Right cardiac atrium (tissue), 5 donors: ENCODE data around the gene SH3GL2. TPM values are rescaled to one million over a fixed set of nuclear protein-coding genes. Genes with fewer than 3 reads are reported as not detected.

ENCODE experiments used
- ATAC-seq, 2 donors: fragments of 200-7000 bp; cut with Tn5 transposase; one replicate each; pipeline versions ENCODE4 v1.8.0 to v1.9.1; 2020; ENCODE audit warnings: moderate library complexity in 2 of 2, mild to moderate bottlenecking in 1 of 2
- DNase-seq, 3 donors: peaks; one replicate each; pipeline ENCODE4 v3.0.0-alpha.2; 2020
- H3K27ac ChIP-seq: one replicate; pipeline ENCODE4 v1.5.1; 2013; ENCODE audit warnings: mild to moderate bottlenecking, low read length, control low read depth, moderate library complexity
- H3K27me3 ChIP-seq: one replicate; pipeline ENCODE4 v1.6.1; 2013; ENCODE audit not compliant: control insufficient read depth, insufficient read depth
- H3K4me1 ChIP-seq: one replicate; pipeline ENCODE4 v1.6.1; 2013; ENCODE audit warnings: low read length; ENCODE audit not compliant: control insufficient read depth, insufficient read depth
- H3K4me3 ChIP-seq: one replicate; pipeline ENCODE4 v1.5.1; 2013; ENCODE audit warnings: low read length, control low read depth
- H3K9me3 ChIP-seq: one replicate; pipeline ENCODE4 v1.6.1; 2013; ENCODE audit warnings: low read length; ENCODE audit not compliant: control insufficient read depth
- WGBS: extraction: QIAGEN DNeasy Blood & Tissue Kit; methylation state at CpG from one replicate; pipeline ENCODE4 v1.1.7; 2013; 5-methylcytosine and 5-hydroxymethylcytosine counted together
- intact Hi-C, 4 donors: fragments of 100-400 bp; cut with DNase I; formaldehyde crosslinking; loops; one replicate each; pipeline versions ENCODE4 v1.11.0 to v1.14.0; 2022 to 2023
- polyA plus RNA-seq: library from polyadenylated mRNA; stranded (reverse); fragments of 200-250 nt; gene quantifications from one replicate; pipeline ENCODE4 v1.2.3, GENCODE V29; 2013
- total RNA-seq, 4 donors: library from RNA; stranded (reverse); fragmentation: NEBNext Ultra II Directional; extraction: Animal tissue kit (Norgen Biotek cat#: 25700); gene quantifications; one replicate each; pipeline ENCODE4 v1.2.1, GENCODE V29; 2021
- donor health status: healthy with polysubstance abuse.
- donor health status: DM: no; HTN: yes; CAD: no.
- donor health status: DM: no; HTN: no; CAD: no.
- donor health status: DM: no; HTN: yes; CAD: no; lungs with severe emphysema.
- donor health status: DM: yes; HTN: yes; CAD: no.

The SH3GL2 gene
- total and polyA plus RNA-seq, 5 donors = 0.07 to 0.14 TPM; not detected in 3

DNA sequence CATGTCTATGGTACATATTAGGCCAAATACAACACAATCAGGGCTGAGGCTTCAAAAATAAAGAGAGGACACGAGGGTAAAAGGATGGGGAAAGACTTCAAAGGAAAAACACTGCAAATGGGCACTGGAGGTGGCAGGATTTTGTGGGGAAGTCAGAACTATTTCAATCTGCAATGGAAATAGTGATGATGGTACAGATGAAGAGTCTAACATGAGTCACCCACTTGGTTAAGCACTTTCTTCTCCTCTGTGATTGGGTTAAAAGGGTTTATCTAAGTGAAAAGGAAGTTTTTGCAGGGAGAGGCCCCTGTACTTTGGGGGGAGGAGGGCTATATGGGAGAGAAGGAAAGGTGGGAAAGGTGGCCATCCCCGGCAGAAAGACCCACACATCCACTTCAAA, 4.5 kb upstream of the SH3GL2 start:
- WGBS = 31% methylated on average over 2 of the region's 2 CpGs
- ATAC-seq (no peak), DNase-seq (no peak)
- H3K27me3 ChIP-seq = peaks cover 3% of the 10 kb centered on the region
- no peak overlapping the region for H3K4me3 ChIP-seq
- no peaks in the 10 kb centered on the region for H3K9me3 ChIP-seq
- intact Hi-C loops = no loop called here
- no peaks in the 10 kb centered on the region for H3K4me1 ChIP-seq
- H3K27ac ChIP-seq = no peak overlapping the region

DNA sequence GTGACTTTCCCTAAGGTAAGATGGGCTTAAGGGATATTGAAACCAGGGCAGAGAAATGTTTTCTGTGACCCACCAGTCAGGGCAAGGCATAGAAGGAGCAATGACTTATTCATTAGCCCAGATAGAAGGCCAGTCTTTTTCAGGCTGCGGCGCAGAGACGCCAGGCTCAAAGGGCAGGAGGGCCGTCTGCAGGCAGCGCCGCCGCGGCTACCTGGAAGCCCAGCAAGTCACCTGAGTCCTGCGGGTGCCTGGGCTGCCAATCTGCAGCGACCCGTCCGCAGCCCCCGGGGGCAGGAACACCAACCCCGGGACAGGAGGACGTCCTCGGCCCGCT, 322 bp upstream of the SH3GL2 start:
- ATAC-seq = no peak
- H3K27me3 ChIP-seq = peaks cover 3% of the 10 kb centered on the region
- WGBS = 2% methylated on average over 17 of the region's 17 CpGs
- no peaks in the 10 kb centered on the region for H3K9me3 ChIP-seq
- DNase-seq = no peak
- intact Hi-C loops = no loop called here
- H3K4me3 ChIP-seq = no peak overlapping the region
- H3K4me1 ChIP-seq = no peaks in the 10 kb centered on the region
- H3K27ac ChIP-seq = no peak overlapping the region

DNA sequence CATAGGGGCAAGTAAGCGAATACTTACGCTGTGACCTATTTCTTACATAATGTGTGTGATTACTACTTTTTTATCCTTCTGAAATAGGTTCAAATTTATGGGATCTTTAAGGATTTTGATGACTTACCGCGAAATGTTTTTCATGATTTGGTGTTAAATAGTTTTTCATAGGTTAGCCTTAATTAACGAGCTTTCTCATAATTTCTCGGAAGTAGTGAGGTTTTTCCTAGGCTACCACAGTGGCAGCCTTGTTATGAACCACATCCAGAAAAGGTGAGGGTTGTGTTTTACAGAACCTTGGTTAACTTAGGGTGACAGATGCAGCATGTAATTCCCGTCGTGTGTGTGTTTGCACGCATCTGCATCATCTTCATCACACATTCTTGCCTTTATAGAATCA, 1.3 kb downstream of the SH3GL2 start:
- Histone ChIP-seq H3K4me3 (no peak overlapping the region), H3K27me3 (peaks cover 3% of the 10 kb centered on the region), H3K9me3 (no peaks in the 10 kb centered on the region), H3K27ac (no peak overlapping the region), H3K4me1 (no peaks in the 10 kb centered on the region)
- 72% methylated on average over 9 of the region's 9 CpGs for WGBS
- DNase-seq (no peak), ATAC-seq (no peak)
- intact Hi-C loops = no loop called here

DNA sequence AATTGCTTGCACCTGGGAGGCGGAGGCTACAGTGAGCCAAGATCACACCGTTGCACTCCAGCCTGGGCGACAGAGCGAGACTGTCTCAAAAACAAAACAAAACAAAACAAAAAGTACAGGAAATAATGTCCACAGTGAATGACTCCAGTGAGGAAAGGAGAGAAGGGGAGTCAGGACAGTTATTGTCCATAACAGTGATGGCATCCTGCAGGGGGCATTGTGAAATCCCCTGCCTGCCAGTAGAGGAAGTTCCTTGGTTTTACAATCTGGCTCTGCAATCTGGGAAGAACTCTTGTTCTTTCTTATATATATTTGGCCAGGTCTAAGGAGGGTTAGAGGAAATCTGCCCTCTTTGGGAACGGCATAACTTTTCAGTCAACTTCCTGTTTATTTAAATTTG, 8.2 kb downstream of the SH3GL2 start:
- 79% methylated on average over 5 of the region's 5 CpGs for WGBS
- H3K4me3 ChIP-seq = no peak overlapping the region
- DNase-seq (no peak), ATAC-seq (no peak)
- no peak overlapping the region for H3K27ac ChIP-seq
- H3K4me1 ChIP-seq = no peaks in the 10 kb centered on the region
- H3K9me3 ChIP-seq = no peaks in the 10 kb centered on the region
- no peaks in the 10 kb centered on the region for H3K27me3 ChIP-seq
- intact Hi-C loops = no loop called here

DNA sequence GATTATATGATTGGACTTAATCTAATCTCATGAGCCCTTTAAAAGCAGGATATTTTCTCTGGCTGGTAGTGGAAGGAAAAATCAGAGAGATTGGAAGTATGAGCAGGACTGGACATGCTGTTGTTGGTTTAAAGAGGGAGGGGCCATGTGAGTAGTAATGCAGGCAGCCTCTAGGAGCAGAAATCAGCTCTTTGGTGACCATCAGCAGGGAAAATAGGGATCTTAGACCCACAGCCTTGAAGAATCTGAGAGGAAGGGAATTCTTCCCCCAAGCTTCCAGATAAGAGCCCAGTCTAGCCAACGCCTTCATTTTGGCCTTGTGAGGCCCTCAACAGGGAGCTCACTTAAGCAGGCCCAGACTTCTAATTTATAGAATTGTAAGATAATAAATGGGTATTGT, 9.5 kb downstream of the SH3GL2 start:
- ATAC-seq = no peak
- no peaks in the 10 kb centered on the region for H3K27me3 ChIP-seq
- H3K9me3 ChIP-seq = no peaks in the 10 kb centered on the region
- H3K4me3 ChIP-seq = no peak overlapping the region
- H3K4me1 ChIP-seq = no peaks in the 10 kb centered on the region
- intact Hi-C loops = no loop called here
- DNase-seq = no peak
- WGBS = 52% methylated on average over 1 of the region's 1 CpG
- H3K27ac ChIP-seq = no peak overlapping the region

DNA sequence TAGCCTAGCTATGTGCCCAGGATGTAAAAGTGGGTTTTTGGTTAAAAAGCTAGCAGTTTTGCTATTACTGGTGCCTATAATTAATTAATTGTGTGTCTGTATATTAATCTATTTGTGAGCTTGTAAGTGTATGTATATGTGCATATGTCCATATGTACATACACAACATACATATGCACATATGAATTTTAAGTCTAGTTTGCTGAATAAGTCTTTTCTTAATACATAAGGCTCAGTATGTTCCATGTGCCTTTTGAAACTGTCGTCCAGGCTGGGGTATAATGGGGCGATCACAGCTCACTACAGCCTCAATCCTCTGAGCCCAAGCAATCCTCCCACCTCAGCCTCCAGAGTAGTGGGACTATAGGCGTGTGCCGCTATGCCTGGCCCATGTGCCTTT, 10.1 kb downstream of the SH3GL2 start:
- no peak overlapping the region for H3K4me3 ChIP-seq
- ATAC-seq = no peak
- H3K27ac ChIP-seq = no peak overlapping the region
- H3K9me3 ChIP-seq = no peaks in the 10 kb centered on the region
- H3K4me1 ChIP-seq = no peaks in the 10 kb centered on the region
- H3K27me3 ChIP-seq = no peaks in the 10 kb centered on the region
- 92% methylated on average over 4 of the region's 4 CpGs for WGBS
- DNase-seq = no peak
- intact Hi-C loops = no loop called here

DNA sequence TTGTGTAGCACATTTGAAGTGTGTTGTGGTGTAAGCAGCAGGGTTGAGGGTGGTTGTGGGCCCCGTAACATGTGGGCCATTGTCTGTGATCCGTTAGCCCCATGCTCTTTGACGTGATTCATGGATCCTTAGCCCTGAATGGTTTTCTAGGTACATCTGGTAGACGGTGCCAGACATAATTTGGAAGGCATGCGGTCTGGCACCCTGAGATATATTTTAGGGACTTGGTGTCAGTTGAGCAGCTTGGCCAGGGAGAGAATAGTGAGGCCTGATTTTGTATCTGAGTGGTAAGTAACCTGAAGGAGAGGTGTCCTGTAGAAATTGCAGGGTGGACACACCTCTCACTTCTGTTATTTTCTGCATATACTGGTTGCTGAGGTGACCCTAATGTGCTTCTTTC, 10.9 kb downstream of the SH3GL2 start:
- WGBS = 87% methylated on average over 5 of the region's 5 CpGs
- H3K4me1 ChIP-seq = no peaks in the 10 kb centered on the region

DNA sequence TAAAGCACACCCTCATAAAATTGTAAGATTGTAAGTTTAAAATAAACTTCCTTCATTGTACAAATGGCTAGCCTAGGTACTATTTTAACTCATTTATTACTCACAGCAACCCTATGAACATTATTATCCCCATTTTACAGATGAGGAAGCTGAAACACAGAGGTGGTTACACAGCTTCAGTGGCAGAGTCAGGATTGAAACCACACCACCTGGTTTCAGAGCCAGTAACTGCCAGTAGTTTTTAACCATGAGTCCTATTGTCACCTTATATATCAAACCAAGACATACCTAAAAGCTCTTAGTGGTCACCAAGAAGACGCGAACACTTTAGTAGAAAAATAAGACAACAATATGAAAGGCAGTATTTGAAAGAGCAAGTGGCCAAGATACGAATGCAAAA, 16.1 kb downstream of the SH3GL2 start:
- WGBS = 85% methylated on average over 3 of the region's 3 CpGs
- Histone ChIP-seq H3K9me3 (no peaks in the 10 kb centered on the region), H3K27me3 (no peaks in the 10 kb centered on the region), H3K27ac (no peak overlapping the region), H3K4me1 (no peaks in the 10 kb centered on the region), H3K4me3 (no peak overlapping the region)
- intact Hi-C loops = no loop called here
- DNase-seq = no peak
- ATAC-seq = no peak

More for the DNA sequence above, 10.9 kb downstream of the SH3GL2 start:
- no peak for DNase-seq
- no peak overlapping the region for H3K27ac ChIP-seq
- no peak for ATAC-seq
- no peak overlapping the region for H3K4me3 ChIP-seq
- H3K9me3 ChIP-seq = no peaks in the 10 kb centered on the region
- H3K27me3 ChIP-seq = no peaks in the 10 kb centered on the region
- intact Hi-C loops = no loop called here

DNA sequence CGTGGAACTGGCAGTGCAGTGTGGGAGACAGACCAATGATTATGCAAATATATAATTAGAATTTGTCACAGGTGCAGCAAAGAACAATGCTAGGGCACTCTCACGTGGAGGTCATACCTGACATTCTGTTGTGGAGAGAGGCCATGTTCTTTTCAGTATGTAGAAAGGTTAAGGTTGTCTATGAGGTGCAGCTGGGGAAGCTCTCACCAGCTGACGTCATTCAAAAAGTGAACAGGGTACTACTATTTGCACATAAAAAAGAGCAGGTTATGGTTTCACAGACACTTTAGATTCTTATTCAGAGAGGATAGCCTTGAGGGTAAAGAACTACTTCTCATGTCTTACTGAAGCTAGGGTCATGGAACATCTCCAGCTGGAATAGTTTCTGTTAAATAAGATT, 19.1 kb downstream of the SH3GL2 start:
- intact Hi-C loops = no loop called here
- no peak for DNase-seq

DNA sequence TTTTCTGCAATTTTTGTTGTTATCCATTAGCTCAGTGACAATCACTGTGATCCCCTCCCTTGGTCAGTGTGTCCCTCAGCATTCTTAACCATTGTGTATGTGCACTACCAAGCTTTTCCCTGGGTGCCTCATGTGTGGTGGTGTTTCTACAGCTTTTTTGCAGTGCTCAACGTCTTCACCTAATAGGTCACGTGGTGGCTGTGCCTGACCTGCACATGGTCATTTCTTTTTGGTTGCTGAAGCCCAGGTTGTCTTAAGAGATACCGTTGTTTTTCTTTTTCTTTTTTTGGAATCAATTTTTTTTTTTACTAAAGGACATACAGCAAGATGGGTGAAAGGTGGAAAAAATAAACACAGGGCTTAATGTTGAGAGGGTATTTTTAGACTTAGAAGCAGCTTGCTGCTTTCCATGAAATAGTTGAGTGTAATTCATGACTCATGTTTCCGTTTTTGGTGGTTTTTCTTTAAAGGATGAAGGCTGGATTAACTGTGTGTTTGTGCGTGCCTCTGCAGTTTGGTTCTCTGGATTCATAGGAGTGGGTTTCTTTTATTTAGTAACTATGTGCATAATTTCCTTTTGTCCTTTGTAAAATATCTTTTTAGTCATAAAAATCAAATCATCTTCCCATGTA, 22.2 kb downstream of the SH3GL2 start:
- intact Hi-C loops = no loop called here
- Histone ChIP-seq H3K9me3 (no peaks in the 10 kb centered on the region), H3K4me3 (no peak overlapping the region), H3K4me1 (no peaks in the 10 kb centered on the region), H3K27ac (no peak overlapping the region), H3K27me3 (no peaks in the 10 kb centered on the region)
- WGBS = 64% methylated on average over 5 of the region's 5 CpGs
- no peak for DNase-seq
- ATAC-seq = no peak

More for the DNA sequence above, 19.1 kb downstream of the SH3GL2 start:
- no peaks in the 10 kb centered on the region for H3K27me3 ChIP-seq
- no peak overlapping the region for H3K27ac ChIP-seq
- H3K9me3 ChIP-seq = no peaks in the 10 kb centered on the region
- H3K4me3 ChIP-seq = no peak overlapping the region
- ATAC-seq = no peak
- no peaks in the 10 kb centered on the region for H3K4me1 ChIP-seq
- 84% methylated on average over 3 of the region's 3 CpGs for WGBS

DNA sequence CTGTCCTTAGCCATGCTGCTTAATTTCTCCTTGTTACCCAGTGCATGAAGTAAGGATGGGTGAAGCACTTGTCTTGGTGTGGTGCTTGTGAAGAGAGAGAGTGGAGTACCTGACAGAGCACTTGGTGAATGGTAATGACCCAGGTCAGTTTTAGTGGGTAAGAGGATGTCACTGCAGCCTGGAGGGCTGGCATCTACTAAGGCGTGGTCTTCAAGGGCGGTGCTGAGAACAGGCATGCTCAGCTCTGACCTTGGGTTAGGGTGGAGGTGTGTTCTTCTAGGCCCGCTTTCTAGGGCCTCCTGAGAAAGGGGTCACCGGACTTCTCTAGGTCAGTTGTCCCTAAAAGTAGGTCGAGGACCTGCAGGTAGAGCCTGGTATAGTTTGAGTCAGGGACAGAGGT, 25.7 kb downstream of the SH3GL2 start:
- Histone ChIP-seq H3K27ac (no peak overlapping the region), H3K4me3 (no peak overlapping the region), H3K4me1 (no peaks in the 10 kb centered on the region), H3K27me3 (no peaks in the 10 kb centered on the region), H3K9me3 (no peaks in the 10 kb centered on the region)
- intact Hi-C loops = no loop called here
- WGBS = 84% methylated on average over 5 of the region's 5 CpGs
- peak in 1 of 2 donors; percentile 40 for ATAC-seq
- no peak for DNase-seq

DNA sequence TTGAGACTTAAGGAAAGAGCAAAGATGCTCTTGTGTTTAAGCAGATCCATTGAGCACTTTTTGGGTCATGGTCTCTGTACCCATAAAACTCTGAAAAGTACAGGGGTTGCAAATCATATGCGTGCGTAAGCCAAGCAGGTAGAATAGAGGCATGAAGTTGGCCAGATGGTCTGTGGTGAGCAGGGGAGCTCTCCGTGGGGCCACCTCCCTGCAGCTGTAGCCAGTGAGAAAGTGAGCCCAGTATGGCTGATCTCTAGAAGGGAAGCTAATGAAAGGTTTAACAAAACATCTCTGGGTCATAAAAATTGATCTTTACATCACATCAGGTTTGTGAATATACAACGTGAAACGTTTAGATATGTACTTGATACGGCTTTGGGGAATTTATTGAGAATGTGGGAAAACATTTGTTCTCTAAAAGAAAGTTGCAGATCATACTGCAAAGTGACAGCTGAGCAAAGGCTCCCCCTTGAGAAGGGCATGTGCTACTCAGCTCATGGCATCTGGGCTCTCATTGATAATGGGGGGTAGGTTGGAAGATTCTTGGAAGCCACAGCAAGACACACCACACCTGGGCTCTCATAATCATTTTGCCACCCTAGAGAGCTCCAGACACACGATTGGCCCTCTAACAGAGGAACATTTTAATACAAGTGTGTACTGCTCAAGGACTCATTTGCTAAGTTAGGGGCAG, 30.6 kb downstream of the SH3GL2 start:
- H3K27me3 ChIP-seq = no peaks in the 10 kb centered on the region
- no peak overlapping the region for H3K27ac ChIP-seq

More for the DNA sequence above, 30.6 kb downstream of the SH3GL2 start:
- no peak for ATAC-seq
- WGBS = 71% methylated on average over 7 of the region's 7 CpGs
- H3K4me1 ChIP-seq = no peaks in the 10 kb centered on the region
- no peak for DNase-seq
- intact Hi-C loops = no loop called here
- H3K9me3 ChIP-seq = no peaks in the 10 kb centered on the region
- no peak overlapping the region for H3K4me3 ChIP-seq
